NCI-H1048 (cell line): ENCODE results near the gene ANKS3.

Experiments
- DNase-seq: peaks from one replicate; lab custom pipeline; 2025; lab: John Stamatoyannopoulos, UW

Gene ANKS3

DNA sequence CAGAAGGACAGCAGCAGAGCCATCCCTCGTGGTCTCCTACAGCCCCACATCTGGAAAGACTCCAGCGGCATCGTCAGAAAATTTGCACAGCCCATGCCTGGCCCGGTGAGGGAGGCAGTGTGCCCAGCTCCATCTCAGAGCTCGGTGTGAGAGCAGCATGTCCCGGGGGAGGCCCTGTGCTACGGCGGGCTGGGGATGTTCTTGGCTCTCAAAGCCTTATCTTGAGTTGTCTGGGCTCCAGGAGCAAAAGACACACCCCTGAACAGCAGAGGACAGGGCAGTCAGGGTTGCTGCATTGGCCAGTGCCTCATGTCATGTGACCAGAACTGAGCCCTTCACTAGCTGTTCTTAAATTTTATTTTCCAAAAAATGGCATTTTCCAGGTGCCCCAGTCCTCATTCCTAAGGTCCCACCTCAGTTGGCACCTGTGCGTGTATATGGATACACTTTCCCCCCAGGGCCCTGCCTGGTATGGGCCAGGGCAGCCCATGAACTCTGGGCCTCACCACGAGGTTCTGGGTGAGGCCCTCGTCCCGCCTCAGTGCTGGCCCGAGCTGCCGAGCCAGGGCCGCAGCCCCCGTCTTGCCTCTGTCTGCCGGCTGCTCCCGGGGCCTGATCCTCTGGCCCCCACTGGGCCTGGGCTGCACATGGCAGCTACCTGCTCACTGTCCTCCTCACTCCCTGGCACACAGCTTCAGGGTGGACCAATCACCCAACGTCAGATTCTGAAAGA lies 37.7 kb downstream of the ANKS3 start:
- DNase-seq: no peak

DNA sequence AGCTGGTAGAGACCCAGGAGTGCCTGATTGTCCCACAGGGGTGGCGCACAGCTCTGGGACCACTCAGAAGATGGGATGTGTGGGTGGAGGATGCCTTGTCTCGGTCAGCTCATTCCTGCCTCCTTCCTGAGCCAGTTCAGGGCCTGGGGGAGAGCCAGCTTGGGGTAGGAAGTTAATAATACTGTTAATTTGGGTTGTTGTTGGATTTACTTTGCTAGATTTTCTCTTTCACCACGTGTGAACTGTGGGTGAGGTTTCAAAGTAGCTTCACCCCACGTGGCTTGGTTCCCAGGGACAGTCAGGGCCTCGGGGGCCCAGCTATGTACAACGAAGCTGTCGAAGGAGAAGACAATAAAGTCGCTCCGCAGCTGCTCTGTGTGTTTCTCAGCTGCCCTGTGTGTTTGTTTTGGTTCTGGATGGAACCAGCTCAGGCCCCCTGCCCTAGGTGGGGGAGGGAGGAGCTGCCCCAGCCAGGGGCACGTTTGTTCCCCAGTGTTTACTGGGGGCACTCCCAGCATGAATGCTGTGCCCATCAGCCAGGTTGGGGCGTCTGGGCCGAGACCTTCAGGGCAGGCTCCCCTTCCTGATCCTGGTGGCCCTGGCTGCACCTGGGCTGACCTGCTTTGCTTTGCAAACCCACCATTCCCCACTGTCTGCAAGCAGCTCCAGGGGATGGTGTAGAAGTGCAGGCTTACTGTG lies 38.4 kb downstream of the ANKS3 start:
- no peak for DNase-seq

DNA sequence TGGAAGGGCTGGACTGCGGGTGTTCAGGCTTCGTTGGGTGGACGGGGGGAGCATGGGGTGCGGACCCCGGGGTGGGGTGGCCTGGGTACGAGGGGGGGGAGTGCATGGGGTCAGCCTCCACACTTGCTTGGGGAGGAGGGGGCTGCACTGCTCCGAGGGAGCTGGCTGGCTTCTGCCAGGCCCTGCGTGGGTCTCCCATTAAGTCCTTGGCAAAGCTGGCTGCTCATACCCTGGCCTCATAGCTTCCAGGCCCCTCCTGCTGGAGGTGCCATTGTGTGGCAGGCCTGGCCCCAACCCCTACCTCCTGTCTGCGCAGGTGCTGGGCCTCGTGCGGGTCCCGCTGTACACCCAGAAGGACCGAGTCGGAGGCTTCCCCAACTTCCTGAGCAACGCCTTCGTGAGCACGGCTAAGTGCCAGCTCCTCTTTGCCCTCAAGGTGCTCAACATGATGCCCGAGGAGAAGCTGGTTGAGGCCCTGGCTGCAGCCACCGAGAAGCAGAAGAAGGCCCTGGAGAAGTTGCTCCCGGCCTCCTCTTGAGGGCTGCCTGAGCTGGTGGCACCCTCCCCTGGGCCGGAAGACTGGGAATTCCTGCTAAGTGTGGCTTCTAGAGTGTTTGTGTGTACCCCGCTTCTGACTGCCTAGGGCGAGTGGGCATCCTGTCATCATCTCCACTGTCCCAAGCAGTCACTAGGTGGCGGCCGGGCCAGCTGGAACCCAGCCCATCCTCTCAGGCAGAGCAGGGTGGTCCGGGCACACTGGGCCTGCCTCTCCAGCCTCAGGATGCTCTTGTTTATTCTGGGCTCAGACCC lies 39.2 kb downstream of the ANKS3 start:
- DNase-seq: no peak

GRCh38 chr16:4693956-4694641 lies 40.0 kb downstream of the ANKS3 start:
- DNase-seq: no peak

GRCh38 chr16:4693296-4693955 lies 40.6 kb downstream of the ANKS3 start, which contains the start of gene NUDT16L1:
Gene NUDT16L1 (plus strand): TSS chr16:4693562. CDS start chr16:4693727, 165 bp downstream.
- DNase-seq: peak; percentile 61

DNA sequence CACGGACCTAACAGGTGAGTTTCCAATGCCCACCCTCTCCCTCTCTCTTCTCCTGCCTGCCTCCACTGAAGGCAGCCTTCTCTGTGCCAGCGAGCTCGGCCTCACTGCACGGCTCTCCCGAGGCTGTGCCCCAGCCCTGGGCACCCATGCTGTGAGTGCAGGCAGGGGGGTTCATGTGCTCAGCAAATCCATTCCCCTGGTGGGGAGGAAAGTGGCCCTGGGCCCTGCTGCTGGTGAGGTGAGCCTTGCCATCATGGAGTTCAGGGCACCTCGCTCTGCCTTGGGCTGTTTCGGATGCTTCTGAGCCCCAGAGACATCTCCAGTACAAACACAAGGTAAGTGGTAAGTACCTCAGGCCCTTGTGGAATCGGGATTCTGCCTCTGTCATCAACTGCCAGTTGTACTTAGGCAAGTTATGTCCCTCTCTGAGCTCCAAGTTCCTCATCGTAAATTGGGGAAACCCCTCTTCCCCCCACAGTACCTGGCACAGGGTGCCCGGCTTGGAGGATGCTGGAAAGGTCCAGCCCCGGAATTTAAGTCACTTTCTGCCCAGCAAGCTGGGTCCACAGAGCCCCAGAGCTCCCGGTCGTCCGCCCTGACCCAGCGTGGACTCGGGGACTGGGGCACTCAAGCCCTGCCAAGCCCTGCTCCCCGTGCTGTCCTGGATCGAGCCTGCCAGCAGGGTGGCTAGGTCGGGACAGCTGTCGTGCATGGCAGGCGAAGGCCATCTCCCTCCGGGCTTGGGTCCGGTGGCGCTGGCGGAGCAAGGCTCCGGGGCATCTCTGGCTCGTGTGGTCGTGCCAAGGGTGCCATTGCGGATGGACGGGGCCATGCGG lies 41.4 kb downstream of the ANKS3 start:
- DNase-seq: no peak

GRCh38 chr16:4691666-4692412 lies 42.2 kb downstream of the ANKS3 start:
- DNase-seq: no peak

- DNase-seq: no peak
These were observed 43.0 kb downstream of the ANKS3 start for GRCh38 chr16:4690946-4691665.

DNA sequence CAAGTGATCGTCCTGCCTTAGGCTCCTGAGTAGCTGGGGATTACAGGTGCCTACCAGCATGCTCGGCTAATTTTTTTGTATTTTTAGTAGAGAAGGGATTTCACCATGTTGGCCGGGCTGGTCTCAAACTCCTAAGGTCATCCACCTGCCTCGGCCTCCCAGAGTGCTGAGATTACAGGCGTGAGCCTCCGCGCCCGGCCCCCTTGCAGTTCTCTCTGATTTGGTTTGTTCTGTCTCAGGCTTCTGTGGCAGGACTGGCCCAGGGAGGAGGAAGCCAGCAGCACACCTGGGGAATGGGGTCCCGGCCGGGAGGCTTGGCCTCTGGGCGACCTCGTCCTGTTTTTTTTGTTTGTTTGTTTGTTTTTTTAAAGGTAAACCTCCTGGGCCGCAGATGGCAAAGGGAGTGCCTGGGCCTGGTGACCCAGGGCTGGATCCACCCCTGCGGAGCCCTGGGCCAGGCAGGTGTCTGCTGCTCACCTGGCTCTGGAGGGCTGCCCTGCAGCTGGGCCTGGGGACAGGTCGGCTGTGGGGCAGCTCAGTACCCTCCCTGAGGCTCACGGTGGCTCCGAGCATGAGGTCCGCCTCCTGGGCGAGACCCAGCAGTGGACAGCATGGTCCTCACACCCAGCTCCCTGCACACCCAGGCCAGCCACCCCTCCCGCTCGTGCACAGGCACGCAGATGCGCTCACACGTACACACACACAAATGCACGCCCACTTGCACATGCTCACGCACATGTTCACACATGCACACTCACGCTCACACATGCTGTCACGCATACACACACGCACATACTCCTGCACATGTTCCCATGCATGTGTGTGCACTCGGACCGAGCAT lies 44.0 kb downstream of the ANKS3 start:
- no peak for DNase-seq

DNA sequence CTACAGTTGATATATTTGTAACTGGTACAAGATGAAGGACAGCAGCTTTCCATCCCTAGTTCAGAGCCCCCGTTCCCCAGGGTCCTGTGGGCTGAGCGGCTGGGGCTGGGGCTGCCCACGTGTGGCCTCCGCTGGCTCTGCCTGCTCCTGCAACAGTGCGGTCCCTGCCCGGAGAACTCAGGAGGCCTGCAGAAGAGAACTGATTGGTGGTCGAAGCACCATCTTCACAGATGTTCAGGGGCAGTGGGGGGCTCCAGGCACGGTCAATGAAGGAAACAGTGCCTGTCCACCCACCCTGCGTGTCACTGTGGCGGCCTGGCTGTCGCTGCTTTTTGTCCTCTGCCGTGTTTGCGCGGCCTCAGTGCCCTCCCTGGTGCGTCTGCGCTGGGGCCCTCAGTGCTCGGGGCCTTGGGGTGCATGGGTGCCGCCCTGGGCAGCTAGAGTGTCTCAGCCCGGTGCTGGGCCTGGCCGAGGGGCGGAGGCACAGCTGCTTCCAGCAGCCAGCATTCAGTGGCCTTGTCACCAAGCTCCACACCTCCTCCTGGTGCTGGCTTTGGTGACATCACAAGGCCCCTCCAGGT lies 44.9 kb downstream of the ANKS3 start:
- no peak for DNase-seq

- DNase-seq: no peak
These were observed 45.4 kb downstream of the ANKS3 start for GRCh38 chr16:4688674-4689045.

GRCh38 chr16:4687946-4688673 lies 46.0 kb downstream of the ANKS3 start:
- DNase-seq: no peak

DNA sequence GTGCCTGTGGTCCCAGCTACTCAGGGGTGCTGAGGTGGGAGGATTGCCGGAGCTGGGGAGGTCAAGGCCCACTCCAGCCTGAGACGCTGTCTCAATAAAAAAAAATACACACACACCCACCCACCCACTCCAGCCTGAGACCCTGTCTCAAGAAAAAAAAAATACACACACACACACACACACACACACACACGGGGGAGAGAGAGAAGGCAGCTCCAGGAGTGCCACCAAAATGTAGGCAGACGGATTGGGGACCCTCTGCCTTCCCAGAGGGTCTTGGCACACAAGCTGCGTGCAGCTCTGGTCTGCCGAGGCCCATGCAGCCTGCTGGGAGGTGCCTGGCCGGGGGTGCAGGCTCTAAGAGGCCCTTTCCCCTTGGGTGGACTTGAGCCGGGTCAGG lies 46.7 kb downstream of the ANKS3 start:
- DNase-seq: no peak

DNA sequence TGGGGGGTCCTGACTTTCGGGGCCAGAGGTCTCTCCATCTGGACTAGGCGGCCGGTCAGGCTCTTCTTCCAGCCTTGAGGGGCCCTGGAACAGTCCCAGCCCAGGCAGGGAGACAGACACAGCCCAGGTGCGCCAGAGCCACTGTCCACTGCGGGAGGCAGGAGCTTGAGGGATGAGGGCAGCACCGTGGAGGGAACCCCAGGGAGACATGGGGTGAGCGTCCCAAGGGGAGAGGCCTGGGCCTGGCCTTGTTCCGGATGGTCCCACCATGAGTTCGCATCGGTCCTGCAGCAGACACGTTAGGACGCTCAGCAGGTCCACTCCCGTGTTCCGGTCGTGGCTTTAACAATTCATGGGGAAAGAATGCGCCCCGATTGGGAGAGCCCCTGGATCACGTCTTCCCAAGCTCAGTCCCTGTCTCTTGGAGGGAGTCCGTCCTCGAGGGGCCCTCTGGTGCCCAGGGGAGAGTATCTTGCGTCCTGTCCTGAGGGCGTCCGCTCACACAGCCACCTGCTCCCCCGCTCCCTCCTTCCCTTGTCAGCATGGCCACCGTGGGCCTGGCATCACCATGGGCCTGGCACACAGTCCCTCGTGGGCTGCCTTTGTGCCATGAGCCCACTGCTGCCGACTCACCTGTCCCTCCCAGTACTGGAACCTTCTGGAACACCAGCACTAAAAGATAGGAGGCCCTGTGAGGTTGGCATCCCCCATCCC lies 47.4 kb downstream of the ANKS3 start:
- no peak for DNase-seq

GRCh38 chr16:4685776-4686496 lies 48.1 kb downstream of the ANKS3 start:
- DNase-seq: no peak

DNA sequence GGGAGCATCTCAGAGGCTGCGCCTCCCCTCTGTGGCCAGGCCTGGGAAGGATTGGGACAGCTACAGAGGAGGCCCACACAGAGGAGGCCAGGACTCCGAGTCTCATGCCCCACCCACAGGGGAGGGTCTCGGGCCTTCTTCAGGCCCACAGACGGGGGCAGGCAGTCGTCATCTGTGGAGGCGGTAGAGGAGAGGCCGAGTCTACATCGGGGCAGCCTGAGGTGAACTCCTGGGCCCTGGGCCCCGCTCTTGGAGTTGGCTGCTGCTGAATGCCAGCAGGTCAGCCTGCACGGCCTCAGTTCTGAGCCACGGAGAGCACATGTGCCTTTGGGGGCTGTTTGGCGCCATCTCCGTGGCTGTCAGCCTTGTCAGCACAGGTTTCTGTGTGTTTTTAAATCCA lies 48.8 kb downstream of the ANKS3 start:
- no peak for DNase-seq
